Measurements from ENCODE around the gene SLC39A1.

SLC39A1 gene

DNA sequence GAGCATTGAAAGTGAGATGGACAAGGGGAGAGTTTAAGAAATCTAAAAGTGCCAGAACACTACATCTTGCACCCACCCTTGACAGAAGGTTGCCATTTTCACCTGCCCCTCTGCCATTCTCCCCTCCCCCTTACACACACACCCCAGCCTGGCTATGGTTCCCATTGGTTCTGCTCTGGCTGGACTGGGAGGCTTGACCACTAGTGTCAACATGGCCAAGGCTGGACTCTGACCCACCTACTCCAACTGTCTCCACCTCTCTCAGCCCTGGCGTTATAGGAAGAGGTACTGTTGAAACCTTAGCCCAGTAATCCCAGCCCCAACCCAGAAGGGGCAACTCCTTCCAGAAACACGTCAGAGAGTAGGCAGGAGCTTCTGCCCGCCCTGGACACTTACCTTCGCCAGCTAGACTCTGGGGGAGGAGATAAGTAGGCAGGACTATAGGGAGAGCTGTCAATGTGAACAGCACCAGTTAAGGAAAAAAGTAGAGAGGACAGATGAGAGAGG is 9.4 kb downstream of the SLC39A1 start:
- DNase-seq (ENCODE audit: low spot score): no peak

DNA sequence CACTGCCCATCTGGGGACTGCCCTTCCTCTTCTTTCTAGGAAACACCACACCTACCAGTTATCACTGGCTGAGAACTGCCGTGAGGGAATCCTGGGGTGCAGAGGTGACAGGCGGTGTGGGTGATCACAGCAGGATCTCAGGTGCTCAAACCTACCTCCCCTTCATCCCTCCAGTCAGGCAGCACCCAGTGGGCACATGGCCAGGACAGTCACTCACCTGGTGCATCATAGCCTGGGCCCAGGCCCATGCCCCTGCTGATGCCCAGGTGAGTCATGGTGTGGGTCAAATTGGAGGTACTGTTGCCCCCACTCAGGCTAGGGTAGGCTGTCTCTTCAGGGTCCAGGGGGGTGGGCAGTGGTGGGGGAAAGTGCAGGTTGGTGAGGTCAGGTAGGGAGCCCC is 11.5 kb downstream of the SLC39A1 start:
- DNase-seq (ENCODE audit: low spot score): no peak

DNA sequence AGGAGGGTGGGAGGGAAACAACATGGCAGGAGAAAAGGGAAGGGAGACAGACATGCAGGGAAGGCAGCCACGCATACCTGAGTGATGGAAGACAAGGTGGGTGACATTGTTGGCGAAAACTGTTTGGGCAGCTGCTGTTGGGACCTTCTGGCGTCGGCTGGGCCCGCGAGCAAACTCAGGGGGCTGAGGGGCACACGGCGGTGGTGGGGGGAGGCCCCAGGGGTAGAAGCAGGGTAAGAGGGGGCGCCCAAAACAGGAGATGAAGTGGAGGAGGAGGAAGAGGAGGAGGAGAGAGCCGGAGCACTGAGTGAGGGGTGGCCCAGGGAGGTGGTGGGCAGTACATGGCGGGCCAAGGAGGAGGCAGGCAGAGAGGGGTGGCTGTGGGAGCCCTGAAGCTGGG is 12.2 kb downstream of the SLC39A1 start:
- no peak for DNase-seq (ENCODE audit: low spot score)

DNA sequence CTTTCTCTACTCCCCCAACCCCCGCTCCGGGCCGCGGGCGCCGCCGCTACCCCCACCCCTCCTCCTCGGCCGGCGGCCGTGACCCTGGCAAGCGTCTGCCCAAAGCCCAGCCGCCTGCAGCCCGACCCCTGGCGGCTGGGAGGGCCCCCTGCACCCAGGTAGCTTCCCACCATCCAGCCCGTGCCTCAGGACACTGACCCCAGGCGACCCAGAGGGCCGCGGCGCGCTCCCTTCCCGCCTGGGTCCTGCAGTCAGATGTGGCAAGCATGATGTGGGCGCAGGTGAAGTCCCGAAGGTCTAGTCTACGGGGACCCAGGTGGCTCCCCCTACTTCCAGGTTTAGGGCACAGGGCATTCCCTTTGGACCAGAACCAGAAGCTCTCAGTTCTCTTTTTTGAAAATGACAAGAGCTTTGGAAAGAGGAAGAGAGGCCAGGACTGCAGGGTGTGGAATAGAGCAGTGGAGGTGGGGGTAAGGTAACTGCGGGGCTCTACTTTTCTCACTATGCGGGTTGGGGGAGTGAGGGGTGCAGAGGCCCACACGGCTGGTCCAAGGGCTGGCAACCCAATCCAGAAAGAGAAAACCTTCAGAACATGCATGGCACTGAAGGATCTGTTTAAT is 16.6 kb downstream of the SLC39A1 start, which contains the start of gene DENND4B:
TSS of gene DENND4B (minus strand) at position 97 of the 620 bp plus-strand sequence. CDS start 2,344 bp downstream, outside the sequence.
- peak; percentile 88 for DNase-seq (ENCODE audit: low spot score)

DNA sequence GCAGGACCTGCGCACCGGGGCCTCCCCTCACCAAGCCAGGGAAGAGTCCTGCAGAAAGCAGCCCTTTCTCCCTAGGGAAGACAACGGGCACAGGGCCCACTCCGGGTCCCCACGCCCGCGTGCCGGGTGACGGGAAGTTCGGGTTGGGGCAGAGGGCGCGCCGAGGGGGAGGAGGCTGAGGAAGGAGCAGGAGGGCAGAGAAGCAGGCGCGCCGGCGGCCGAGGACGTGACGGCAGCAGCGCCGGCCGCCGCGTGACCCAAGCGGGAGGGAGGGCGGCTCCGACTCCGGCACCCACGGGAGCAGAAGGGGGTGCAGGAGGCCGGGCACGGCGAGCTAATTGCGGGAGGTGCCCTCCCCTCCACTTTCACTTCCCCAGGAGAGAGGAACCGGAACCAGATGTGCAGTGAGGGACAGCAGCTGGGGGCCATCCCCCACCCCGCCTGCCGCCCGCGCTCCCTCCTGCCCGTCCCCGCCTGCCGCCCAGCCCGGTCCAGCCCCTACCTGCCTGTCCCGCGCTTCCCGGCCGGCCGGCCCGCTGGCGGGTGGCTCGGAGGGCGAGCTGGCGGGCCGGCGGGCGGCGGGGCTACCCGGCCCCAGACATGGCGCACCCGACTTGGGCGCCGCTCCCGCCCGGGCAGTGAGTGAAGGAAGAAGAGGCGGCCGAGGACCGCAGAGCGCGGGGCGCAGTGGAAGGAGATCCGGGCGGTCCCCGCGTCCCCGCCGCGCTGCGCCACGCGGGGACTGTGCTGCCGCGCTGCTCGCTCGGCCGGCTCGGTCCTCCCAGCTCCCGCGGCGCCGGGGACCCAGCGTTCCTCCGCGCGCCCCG is 17.3 kb downstream of the SLC39A1 start:
- peak; percentile 64 for DNase-seq (ENCODE audit: low spot score)

DNA sequence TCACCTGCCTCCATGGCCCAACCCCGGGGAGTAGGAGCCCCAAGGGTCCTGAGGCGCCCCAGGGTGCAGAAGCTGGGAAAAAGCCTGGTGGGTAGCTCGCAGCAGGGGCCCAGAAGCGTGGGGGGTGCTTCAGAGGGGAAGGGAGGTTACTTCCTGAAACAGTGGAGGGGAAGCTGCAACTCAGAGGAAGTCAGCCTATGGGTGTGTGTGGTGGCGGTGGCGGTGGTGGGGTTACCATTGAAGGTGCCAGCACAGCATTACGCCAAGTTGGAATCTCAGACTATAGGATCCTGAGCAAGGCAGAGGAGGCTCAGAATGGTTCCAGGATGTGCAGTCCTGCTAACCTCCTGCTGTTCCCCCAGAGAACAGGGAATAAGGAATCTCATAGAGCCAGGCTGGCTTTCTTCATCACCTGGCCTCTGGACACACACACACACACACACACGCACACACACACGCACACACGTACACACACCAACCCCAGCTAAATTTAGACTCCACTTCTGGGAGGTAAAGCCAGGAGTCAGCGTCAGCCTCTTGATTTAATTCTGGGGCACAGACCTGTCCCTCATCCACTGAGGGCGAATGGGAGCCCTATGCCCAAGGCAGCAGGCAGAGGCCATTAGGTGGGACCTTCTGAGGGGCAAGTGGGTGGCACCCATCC is 18.1 kb downstream of the SLC39A1 start:
- DNase-seq (ENCODE audit: low spot score): no peak

DNA sequence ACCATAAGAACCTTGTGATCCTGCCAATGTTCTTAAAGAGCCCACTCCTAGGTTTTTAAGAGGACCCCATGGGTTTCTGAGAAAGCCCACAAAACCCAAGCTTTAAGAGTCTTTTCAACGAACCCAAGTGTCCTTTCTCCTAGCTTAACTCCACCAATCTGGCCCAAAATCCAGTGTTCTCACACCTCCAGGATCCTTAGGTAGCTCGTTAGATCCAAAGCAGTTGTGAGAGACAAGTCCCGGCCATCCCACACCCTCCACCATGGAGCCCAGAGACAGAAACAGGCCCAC is 18.6 kb downstream of the SLC39A1 start:
- no peak for DNase-seq (ENCODE audit: low spot score)

DNA sequence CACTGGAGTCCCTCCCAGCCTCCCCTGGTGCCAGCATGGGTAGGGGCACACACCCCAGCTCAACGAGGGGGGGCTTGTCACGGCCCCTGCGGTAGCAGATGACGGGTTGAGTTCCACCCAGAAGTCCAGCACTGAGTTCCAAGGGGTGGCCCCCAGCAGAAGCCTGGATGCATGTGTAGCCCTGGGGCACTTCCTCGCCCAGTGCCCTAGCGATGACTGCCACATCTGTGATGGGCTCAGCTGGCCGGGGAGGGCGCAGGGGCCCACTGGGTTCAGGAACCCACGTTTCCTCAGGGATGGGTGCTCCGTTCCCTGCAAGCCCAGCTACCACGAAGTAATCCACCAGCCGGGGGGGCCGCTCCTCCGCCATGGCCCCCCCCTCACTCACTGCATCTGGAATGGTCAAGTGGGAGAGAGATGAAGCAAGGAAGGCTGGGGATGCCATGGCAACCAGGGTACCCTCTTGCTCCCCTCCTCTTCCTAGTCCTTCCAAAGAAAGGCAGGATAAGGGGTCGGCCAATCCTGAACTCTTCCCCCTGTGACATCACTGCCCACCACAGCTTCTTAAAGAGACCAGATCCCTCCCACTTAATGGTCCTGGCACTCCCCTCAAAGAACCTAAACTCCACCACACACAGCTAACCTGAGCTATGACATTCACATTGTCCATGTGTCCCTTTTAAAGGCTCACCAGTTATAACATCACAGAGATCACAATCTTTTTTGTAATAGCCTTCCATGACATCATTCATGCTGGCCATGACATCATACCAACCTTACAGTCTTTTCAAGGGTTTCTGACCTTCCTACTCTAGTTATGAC is 19.1 kb downstream of the SLC39A1 start:
- peak; percentile 30 for DNase-seq (ENCODE audit: low spot score)

DNA sequence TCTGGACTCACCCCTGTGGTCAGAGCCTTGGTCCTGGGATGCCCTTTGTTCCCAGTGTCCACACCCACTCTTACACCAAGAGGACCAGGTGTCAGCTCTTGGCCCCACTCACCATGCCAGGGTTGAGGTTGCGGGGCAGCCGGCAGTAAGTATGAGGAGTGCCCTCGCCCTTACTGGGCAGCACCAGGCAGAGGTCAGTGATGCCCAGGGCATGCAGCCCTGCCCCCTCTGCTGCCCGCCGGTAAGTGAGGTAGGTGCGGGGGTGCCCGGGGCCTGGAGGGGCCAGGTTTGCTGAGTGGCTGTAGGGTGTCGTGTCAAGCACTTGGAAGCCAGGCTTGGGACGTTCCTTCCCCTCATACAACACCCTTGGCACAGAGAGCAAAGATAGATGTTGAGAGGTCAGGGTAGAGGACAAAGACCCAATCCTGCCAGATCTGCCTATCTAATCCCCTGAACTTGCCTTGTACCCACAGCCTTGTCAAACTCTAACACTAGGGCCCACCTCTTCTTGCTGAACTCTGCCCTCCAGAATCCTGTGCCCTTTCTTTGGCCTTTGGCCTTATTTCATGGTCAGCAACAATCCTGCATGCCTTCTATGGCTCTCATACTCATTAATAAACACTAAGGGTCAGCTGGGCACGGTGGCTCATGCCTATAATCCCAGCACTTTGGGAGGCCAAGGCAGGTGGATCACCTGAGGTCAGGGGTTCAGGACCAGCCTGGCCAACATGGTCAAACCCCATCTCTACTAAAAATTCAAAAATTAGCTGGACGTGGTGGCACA is 20.4 kb downstream of the SLC39A1 start:
- DNase-seq (ENCODE audit: low spot score): no peak

DNA sequence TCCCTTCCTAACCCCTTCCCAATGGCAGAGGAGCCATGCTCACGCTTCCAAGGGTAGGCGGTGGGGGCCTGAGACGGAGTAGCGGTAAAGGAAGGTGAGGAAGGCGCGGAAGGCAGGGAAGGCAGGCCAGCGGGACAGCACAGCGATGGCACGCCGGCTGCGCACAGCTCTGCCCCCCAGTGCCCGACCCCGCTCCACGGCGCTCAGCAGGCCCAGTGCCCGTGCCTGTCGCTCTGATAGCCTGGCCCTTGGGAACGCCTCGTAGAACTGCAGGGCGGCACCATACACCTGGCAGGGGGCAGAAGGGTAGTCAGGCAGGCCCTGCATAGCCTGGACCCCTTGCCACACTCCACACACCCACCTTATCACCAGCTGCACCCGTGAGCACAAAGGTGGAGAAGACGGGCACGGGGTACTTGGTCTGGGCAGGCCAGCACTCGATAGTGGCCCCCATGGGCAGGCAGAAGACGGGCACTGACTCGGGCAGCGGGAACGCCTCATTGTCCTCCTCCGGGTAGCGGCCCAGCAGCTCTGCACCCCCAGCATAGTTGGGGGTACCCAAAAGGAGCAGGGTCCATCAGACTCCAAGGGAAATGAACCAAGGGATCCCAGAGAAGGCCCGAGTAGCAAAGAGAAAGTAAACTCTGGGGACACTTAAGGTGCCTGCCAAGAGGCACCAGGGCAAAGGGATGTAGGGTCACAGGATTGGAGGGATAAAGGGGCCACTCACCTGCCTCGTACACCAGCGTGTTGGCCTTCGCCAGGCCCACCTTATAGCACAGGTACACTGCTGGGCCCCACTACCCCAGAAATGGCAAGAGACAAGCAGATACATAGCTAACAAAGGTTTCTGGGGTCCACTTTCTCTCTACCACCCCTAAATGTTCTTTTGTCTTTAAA is 21.3 kb downstream of the SLC39A1 start:
- DNase-seq (ENCODE audit: low spot score): no peak

DNA sequence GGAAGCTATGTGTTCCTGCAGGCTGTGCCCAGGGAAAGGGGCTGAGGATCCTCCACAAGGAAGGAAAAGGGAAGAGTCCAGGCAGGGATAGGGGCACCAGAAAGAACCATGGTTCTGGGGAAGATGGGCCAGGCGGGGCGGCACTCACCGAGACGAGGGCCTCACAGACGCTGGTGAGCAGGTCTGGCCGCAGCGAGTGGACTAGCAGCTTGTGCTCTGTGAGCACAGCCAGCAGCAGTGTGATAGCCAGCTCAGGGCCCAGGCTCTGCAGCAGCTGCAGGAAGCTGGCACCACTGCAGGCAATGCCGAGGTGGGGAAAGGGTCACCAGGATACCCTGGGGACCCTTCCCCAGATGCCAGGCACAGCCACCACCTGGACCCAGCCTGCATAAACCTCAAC is 22.6 kb downstream of the SLC39A1 start:
- no peak for DNase-seq (ENCODE audit: low spot score)

DNA sequence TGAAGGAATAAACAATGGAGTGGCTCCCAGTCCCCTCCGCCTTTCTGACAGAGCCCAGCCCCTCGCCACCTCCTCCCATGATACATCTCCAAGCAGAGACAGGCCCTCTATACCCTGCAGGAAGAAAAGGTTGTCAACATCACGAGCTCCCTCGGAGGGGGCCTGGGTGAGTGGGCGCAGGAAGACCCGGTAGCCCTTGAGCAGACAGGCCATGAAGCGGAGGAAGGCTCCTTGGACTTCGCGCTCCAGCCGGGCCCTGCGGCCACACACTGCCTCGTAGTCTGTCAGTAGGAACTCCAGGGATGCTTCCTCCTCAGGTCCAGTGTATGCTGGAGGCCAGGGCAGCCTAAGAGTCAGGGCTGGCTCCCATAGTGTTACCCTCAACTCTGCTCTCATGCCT is 23.9 kb downstream of the SLC39A1 start:
- no peak for DNase-seq (ENCODE audit: low spot score)

DNA sequence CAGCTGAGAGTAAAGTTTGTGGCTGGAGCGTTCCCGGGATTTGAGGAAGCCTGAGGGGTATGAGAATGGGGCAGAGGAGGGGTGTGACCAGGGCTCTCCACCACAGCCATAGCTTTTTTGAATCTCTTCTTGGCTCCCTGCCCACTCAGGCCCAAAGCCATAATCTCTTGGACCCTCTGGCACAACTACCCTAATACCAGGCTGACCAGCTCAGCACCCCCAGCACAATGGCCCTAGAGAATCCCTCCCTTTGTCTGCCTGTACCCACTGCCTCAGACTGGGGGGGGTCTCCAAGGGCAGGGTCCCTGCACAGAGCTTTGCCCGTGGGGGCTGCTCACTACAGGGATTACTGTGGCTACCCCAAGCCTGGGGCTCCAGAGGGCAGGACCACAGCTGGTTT is 24.3 kb downstream of the SLC39A1 start:
- no peak for DNase-seq (ENCODE audit: low spot score)

DNA sequence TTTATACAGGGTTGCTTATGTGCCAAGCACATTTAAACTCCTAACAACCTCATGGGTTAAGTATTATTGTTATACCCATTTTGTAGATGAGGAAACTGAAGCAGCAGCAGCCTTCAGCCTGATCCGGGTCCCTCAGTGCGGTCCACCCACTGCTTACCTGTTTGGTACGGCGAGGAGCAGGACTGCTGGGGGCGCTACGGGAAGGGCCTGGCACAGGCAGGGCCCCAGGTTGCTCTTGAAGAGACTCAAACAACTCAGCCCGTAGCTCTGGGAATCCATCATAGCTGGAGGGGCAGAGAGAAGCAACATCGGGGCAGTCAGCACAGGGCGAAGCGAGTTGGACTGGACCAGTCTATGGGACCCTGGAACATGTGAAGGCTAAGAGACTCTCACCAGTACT is 26.0 kb downstream of the SLC39A1 start:
- no peak for DNase-seq (ENCODE audit: low spot score)

DNA sequence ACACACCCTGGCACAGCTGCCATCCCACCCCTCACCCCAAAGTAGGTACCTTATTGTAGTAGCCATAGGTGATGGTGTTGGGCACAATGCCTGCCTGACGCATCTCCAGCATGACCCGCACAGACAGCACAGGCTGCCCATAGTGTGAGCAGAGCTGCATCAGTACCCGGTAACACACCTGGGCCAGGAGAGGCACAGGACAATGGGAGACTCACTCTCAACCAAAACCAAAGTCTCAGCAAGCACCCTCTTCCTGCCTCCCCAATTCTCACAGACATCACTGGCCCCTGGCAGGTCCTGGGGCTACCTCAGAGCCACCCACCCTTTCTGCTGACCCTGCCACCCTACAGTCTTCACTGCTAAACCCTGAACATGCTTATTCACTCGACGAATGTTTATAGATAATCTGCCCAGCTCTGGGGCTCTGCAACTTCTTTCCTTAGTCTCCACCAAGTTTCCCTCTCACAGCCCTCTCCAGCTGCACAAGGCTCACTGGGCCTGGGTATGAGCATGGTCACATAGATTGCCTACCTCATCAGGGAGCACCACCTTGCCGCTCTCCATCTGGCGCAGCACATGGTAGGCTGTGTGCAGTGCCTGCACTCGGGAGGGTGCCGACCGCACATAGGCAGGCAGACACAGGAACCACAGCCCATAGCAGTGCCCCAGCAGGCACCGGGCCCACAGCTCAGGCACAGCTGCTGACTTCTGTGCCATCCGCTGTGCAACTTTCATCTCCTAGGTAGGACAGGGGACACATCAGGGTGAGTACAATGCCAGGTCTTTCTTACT is 27.1 kb downstream of the SLC39A1 start:
- DNase-seq (ENCODE audit: low spot score): no peak

DNA sequence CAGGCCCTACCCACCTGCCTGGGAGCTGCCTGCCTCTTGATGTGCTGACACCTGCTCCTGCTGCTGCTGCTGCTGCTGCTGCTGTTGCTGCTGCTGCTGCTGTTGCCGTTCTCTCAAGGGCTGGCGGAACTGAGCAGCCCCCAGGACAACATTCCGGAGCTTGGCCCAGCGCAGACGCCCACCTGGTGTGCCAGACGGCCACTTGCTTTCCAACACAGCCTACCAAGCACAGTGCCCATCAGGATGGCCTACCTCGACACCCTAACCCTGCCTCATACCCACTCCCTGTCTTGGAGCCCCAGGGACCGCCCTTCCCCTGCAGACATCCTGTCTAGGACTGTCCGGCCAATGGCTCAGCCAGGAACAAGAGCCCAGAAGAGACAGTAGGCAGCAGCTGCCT is 28.6 kb downstream of the SLC39A1 start:
- no peak for DNase-seq (ENCODE audit: low spot score)

DNA sequence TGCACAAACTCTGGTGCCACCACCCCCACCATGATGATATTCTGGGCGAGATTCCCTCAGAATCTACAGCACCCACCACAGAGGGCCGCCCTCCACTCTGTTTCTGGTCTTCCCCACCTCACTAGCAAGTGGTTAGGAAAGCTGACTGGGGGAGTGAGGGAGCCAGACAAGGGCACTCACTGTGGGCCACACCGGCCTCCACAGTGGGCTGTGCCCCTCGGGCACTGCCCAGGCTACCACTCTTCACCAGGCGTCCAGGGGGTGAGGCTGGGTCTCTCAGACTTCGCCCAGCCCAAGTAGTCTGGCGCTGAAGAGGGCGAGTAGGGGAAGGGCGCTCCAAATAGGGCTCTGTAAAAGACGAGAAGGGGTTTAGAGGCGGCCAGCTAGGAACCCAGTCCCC is 29.4 kb downstream of the SLC39A1 start:
- no peak for DNase-seq (ENCODE audit: low spot score)

DNA sequence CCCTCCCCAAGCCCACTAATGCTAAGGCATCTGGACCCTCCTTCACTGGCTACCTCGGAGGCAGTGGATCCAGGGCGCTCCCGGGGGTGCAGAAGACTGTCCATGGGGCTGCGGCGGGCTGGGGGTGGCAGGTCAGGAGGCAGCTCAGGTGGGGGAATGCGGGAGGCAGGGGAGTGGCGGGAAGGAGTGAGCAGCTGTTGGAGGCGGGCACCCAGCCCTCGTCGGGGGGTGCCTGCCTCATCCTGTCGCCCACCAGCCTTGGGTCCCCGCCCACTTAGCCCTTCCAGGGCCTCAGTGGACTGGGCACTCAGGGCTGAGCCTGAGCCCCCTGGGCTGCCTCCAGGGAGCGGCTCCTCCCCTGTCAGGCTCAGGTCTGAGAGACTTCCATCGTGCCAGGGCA is 29.9 kb downstream of the SLC39A1 start:
- no peak for DNase-seq (ENCODE audit: low spot score)
